H1 (cell line): Measurements from ENCODE around the gene RNPEPL1. TPM values are rescaled to one million over a fixed set of nuclear protein-coding genes. Genes with fewer than 3 reads are reported as not detected.

Source experiments
- CTCF ChIA-PET: fragments of 300-600 bp; sonication (Branson Sonifier 250); formaldehyde crosslinking; loops from one replicate; lab custom pipeline; 2021; ENCODE audit not compliant: partially characterized antibody; lab: Charles Lee
- POLR2A ChIA-PET: fragments of 300-600 bp; sonication (Branson Sonifier 250); formaldehyde crosslinking; loops from one replicate; lab custom pipeline; 2021; ENCODE audit warnings: inconsistent platforms; ENCODE audit not compliant: partially characterized antibody; lab: Charles Lee
- DNase-seq, 2 experiments: peaks; one replicate each; pipeline versions ENCODE4 v3.0.0 to v3.0.0-alpha.2; 2010 to 2022; ENCODE audit warnings: low spot score in 2 of 2, low read depth in 1 of 2, mixed read lengths in 1 of 2
- FAIRE-seq: peaks from 2 replicates; lab custom pipeline; 2011; peaks lifted over from hg19 to GRCh38; lab: Jason Lieb, UNC
- H2AFZ ChIP-seq: 2 replicates; pipeline ENCODE4 v1.8.1; 2012; ENCODE audit warnings: low read length, inconsistent platforms
- H2AK5ac ChIP-seq: 2 replicates; pipeline ENCODE4 v1.6.1; 2013; ENCODE audit warnings: low read depth, low read length
- H2BK120ac ChIP-seq: replicated peaks from 2 replicates; pipeline ENCODE3; 2013; ENCODE audit warnings: low read depth, low read length, inconsistent platforms
- H2BK12ac ChIP-seq: 2 replicates; pipeline ENCODE4 v1.6.1; 2013; ENCODE audit warnings: low read depth, low read length
- H2BK15ac ChIP-seq: 2 replicates; pipeline ENCODE4 v1.6.1; 2013; ENCODE audit warnings: low read length
- H2BK20ac ChIP-seq: 2 replicates; pipeline ENCODE4 v1.6.1; 2013; ENCODE audit warnings: low read length
- H2BK5ac ChIP-seq: 2 replicates; pipeline ENCODE4 v1.6.1; 2013; ENCODE audit warnings: low read depth, low read length
- H3K14ac ChIP-seq: 2 replicates; pipeline ENCODE4 v1.6.1; 2013; ENCODE audit warnings: inconsistent platforms; ENCODE audit not compliant: insufficient read length
- H3K18ac ChIP-seq: 2 replicates; pipeline ENCODE4 v1.6.1; 2013; ENCODE audit warnings: low read length; ENCODE audit errors: extremely low read depth
- H3K23ac ChIP-seq: 2 replicates; pipeline ENCODE4 v1.6.1; 2013; ENCODE audit warnings: inconsistent platforms; ENCODE audit not compliant: insufficient read length
- H3K23me2 ChIP-seq: 2 replicates; pipeline ENCODE4 v1.6.1; 2013; ENCODE audit warnings: low read depth, low read length
- H3K27ac ChIP-seq: 2 replicates; pipeline ENCODE4 v1.6.1; 2011; ENCODE audit warnings: low read depth, low read length, inconsistent platforms
- H3K27me3 ChIP-seq, 4 experiments: replicated peaks in 1 of 4; 1 replicate in 1 of 4; 2 replicates in 3 of 4; pipeline versions ENCODE4 v1.6.1 to v1.8.1; 2011 to 2013; ENCODE audit warnings: low read length in 3 of 4, mild to moderate bottlenecking in 3 of 4, inconsistent platforms in 2 of 4, mixed read lengths in 2 of 4, moderate library complexity in 1 of 4; ENCODE audit not compliant: control insufficient read depth in 3 of 4, insufficient read depth in 3 of 4; ENCODE audit errors: extremely low read depth in 1 of 4
- H3K36me3 ChIP-seq, 4 experiments: 2 replicates each; pipeline versions ENCODE4 v1.6.1 to v1.8.1; 2011 to 2013; ENCODE audit warnings: mild to moderate bottlenecking in 4 of 4, low read length in 3 of 4, moderate library complexity in 2 of 4, control low read depth in 1 of 4, inconsistent platforms in 1 of 4; ENCODE audit not compliant: insufficient read depth in 4 of 4, control insufficient read depth in 2 of 4
- H3K4ac ChIP-seq: replicated peaks from 2 replicates; pipeline ENCODE3; 2013; ENCODE audit warnings: low read length, low read depth, mixed read lengths, inconsistent platforms; ENCODE audit not compliant: insufficient read length
- H3K4me1 ChIP-seq, 4 experiments: replicated peaks in 1 of 4; 1 replicate in 1 of 4; 2 replicates in 3 of 4; pipeline versions ENCODE4 v1.6.1 to v1.8.1; 2011 to 2013; ENCODE audit warnings: low read length in 3 of 4, inconsistent platforms in 2 of 4, mixed read lengths in 1 of 4; ENCODE audit not compliant: insufficient read depth in 4 of 4, control insufficient read depth in 3 of 4
- H3K4me2 ChIP-seq, 2 experiments: 2 replicates each; pipeline versions ENCODE4 v1.6.1 to v1.8.1; 2011 to 2013; ENCODE audit warnings: low read depth in 2 of 2, low read length in 2 of 2, control low read depth in 1 of 2, inconsistent platforms in 1 of 2, mild to moderate bottlenecking in 1 of 2; ENCODE audit not compliant: insufficient read depth in 1 of 2
- H3K4me3 ChIP-seq, 4 experiments: fragments of 200-600, 300-600 bp in 1 of 4; sonication (generic), shearing (Covaris generic), sonication (Bioruptor Twin) in 1 of 4; 2 replicates each; pipeline versions ENCODE4 v1.5.1 to v1.8.1; 2011 to 2016; ENCODE audit warnings: low read length in 4 of 4, low read depth in 3 of 4, control low read depth in 2 of 4, inconsistent platforms in 2 of 4, mild to moderate bottlenecking in 2 of 4, mixed read lengths in 1 of 4, moderate library complexity in 1 of 4; ENCODE audit not compliant: insufficient read depth in 2 of 4; ENCODE audit errors: extremely low read depth in 1 of 4
- H3K56ac ChIP-seq: replicated peaks from 2 replicates; pipeline ENCODE3; 2013; ENCODE audit warnings: low read depth, mild to moderate bottlenecking, mixed read lengths, low read length, inconsistent platforms; ENCODE audit not compliant: insufficient read length
- H3K79me1 ChIP-seq: 2 replicates; pipeline ENCODE4 v1.6.1; 2013; ENCODE audit warnings: low read depth, low read length, control low read depth
- H3K79me2 ChIP-seq, 2 experiments: 2 replicates each; pipeline versions ENCODE4 v1.6.1 to v1.8.1; 2012 to 2013; ENCODE audit warnings: low read length in 2 of 2, mild to moderate bottlenecking in 2 of 2, inconsistent platforms in 1 of 2; ENCODE audit not compliant: insufficient read depth in 2 of 2, control insufficient read depth in 1 of 2
- H3K9ac ChIP-seq, 4 experiments: replicated peaks in 1 of 4; 1 replicate in 1 of 4; 2 replicates in 3 of 4; pipeline versions ENCODE4 v1.6.1 to v1.8.1; 2011 to 2013; ENCODE audit warnings: low read depth in 3 of 4, low read length in 3 of 4, control low read depth in 2 of 4, mild to moderate bottlenecking in 2 of 4, moderate library complexity in 2 of 4, inconsistent platforms in 1 of 4; ENCODE audit errors: extremely low read depth in 1 of 4
- H3K9me3 ChIP-seq, 2 experiments: 2 replicates each; pipeline versions ENCODE4 v1.6.1 to v1.8.1; 2012 to 2013; ENCODE audit warnings: mild to moderate bottlenecking in 2 of 2, moderate library complexity in 2 of 2, control low read depth in 1 of 2, inconsistent platforms in 1 of 2, low read depth in 1 of 2, low read length in 1 of 2, mixed read lengths in 1 of 2; ENCODE audit not compliant: insufficient read depth in 2 of 2
- H4K20me1 ChIP-seq, 2 experiments: replicated peaks in 1 of 2; 2 replicates each; pipeline versions ENCODE3 to v1.8.1; 2011 to 2013; ENCODE audit warnings: inconsistent platforms in 2 of 2, low read length in 2 of 2, mild to moderate bottlenecking in 1 of 2; ENCODE audit not compliant: insufficient read depth in 2 of 2, control insufficient read depth in 1 of 2
- H4K5ac ChIP-seq: 2 replicates; pipeline ENCODE4 v1.6.1; 2013; ENCODE audit warnings: low read length, low read depth, mixed read lengths, inconsistent platforms; ENCODE audit not compliant: insufficient read length
- H4K8ac ChIP-seq: 2 replicates; pipeline ENCODE4 v1.8.0; 2013; ENCODE audit warnings: mild to moderate bottlenecking, moderate library complexity, low read length, inconsistent platforms; ENCODE audit not compliant: insufficient read depth; ENCODE audit errors: extremely low read depth
- H4K91ac ChIP-seq: replicated peaks from 2 replicates; pipeline ENCODE3; 2013; ENCODE audit warnings: low read length, mixed read lengths, inconsistent platforms; ENCODE audit not compliant: insufficient read length
- BCL11A ChIP-seq, 2 experiments: IDR thresholded peaks; one replicate each; pipeline ENCODE4 v1.6.1; 2011; ENCODE audit warnings: low read depth in 2 of 2, low read length in 2 of 2, mild to moderate bottlenecking in 2 of 2
- E2F6 ChIP-seq: IDR thresholded peaks from 2 replicates; pipeline ENCODE4 v1.6.1; 2012; ENCODE audit warnings: inconsistent platforms
- EZH2 ChIP-seq: fragments of 200-600 bp; sonication (generic); IDR thresholded peaks from 2 replicates; pipeline ENCODE4 v1.7.1; 2012; ENCODE audit warnings: low read depth, mild to moderate bottlenecking, moderate library complexity, low read length, inconsistent platforms; ENCODE audit not compliant: severe bottlenecking
- JUND ChIP-seq: IDR thresholded peaks from 2 replicates; pipeline ENCODE4 v1.6.1; 2011; ENCODE audit warnings: mild to moderate bottlenecking, improper control_type of control experiment, low read length
- KDM5A ChIP-seq: fragments of 200-600 bp; IDR thresholded peaks from 2 replicates; pipeline ENCODE4 v1.7.1; 2012; ENCODE audit warnings: mild to moderate bottlenecking, low read length, inconsistent platforms, mixed read lengths
- SP2 ChIP-seq: IDR thresholded peaks from 2 replicates; pipeline ENCODE4 v1.6.1; 2012; ENCODE audit warnings: mild to moderate bottlenecking, low read length, inconsistent platforms
- SP4 ChIP-seq: IDR thresholded peaks from 2 replicates; pipeline ENCODE4 v1.6.1; 2012; ENCODE audit warnings: low read length, inconsistent platforms
- WGBS, 2 experiments: shearing (Covaris generic) in 1 of 2; methylation state at CpG; one replicate each; pipeline versions ENCODE4 v1.1.6 to v1.1.7; 2013 to 2015; ENCODE audit warnings: low lambda C conversion rate in 2 of 2, mixed read lengths in 2 of 2, inconsistent platforms in 1 of 2, low coverage in 1 of 2, missing lambda C conversion rate in 1 of 2; ENCODE audit not compliant: insufficient replicate concordance in 2 of 2, insufficient coverage in 1 of 2, insufficient read length in 1 of 2; ENCODE audit errors: extremely low coverage in 1 of 2, missing lambda C conversion rate in 1 of 2; 5-methylcytosine and 5-hydroxymethylcytosine counted together
- polyA plus RNA-seq, 7 experiments: library from polyadenylated mRNA; depleted of rRNA in 3 of 7; stranded (reverse) in 5 of 7; unstranded in 2 of 7; fragments of >200 nt in 5 of 7; fragments of 200-250 nt in 2 of 7; gene quantifications; 1 replicate in 5 of 7; 2 replicates in 1 of 7; 4 replicates in 1 of 7; pipeline versions ENCODE4 v1.2.1 to v1.2.3, GENCODE V29; 2011 to 2013; ENCODE audit warnings: missing spikeins in 2 of 7, mixed read lengths in 2 of 7
- total RNA-seq: library from RNA; stranded (reverse); fragmentation: NEBNext Ultra II Directional; extraction: Animal tissue kit (Norgen Biotek cat#: 25700); gene quantifications from 2 replicates; pipeline ENCODE4 v1.2.1, GENCODE V29; 2021

RNPEPL1 gene
- total and polyA plus RNA-seq, 2 of the 8 experiments (the other 6 are each of a cell fraction or from before 2014, with no cell fraction given): 9.0 to 11.3 TPM

- FAIRE-seq: no peak
- WGBS, 2 experiments: 92% methylated on average over 20 of the region's 43 CpGs; no CpG with 5 or more reads in 1 of the 2 experiments
- H3K36me3 ChIP-seq: no peaks in the 10 kb centered on the region; a peak in 3 of 8 replicates
Measured at GRCh38 chr2:240538031-240538780, 30.1 kb upstream of the RNPEPL1 start.

More at GRCh38 chr2:240538031-240538780, 30.1 kb upstream of the RNPEPL1 start:
- Histone ChIP-seq H3K18ac (no peak overlapping the region), H4K8ac (no peak overlapping the region), H3K27ac (no peak overlapping the region), H2BK120ac (no peak overlapping the region), H3K56ac (no peak overlapping the region), H4K20me1 (no peaks in the 10 kb centered on the region), H2AK5ac (no peak overlapping the region), H2AFZ (no peak overlapping the region), H3K23me2 (no peaks in the 10 kb centered on the region), H3K9me3 (peaks cover 8 to 13% of the 10 kb centered on the region in 2 experiments), H3K27me3 (no peaks in the 10 kb centered on the region), H3K4me2 (no peak overlapping the region), H3K79me2 (no peaks in the 10 kb centered on the region), H3K79me1 (no peaks in the 10 kb centered on the region), H2BK15ac (no peak overlapping the region), H3K23ac (no peak overlapping the region), H3K4ac (no peak overlapping the region), H3K4me3 (no peak overlapping the region), H4K91ac (no peak overlapping the region), H4K5ac (no peak overlapping the region), H3K9ac (no peak overlapping the region), H3K14ac (no peak overlapping the region), H2BK12ac (no peak overlapping the region), H2BK20ac (no peak overlapping the region), H3K4me1 (no peaks in the 10 kb centered on the region), H2BK5ac (no peak overlapping the region)
- TF ChIP-seq KDM5A (no peak), E2F6 (no peak), BCL11A (IDR thresholded peaks at IDR 0.05; ENCODE audit: low read depth in 2 of 2, low read length in 2 of 2) (no peak), SP2 (no peak), SP4 (no peak), JUND (no peak), EZH2 (no peak)
- ChIA-PET POLR2A (no interaction called here), CTCF (interaction anchor here (1.0 to 1.4 kb wide), 2 partner anchors 17 to 24 kb away, joined by 3 read pairs; no protein-coding TSS in a partner anchor)
- DNase-seq: no peak
